K562 (cell line): Measurements from ENCODE around the gene GNAL. TPM values are rescaled to one million over a fixed set of nuclear protein-coding genes. Genes with fewer than 3 reads are reported as not detected.

Experiments used
- ATAC-seq: fragments of 200-7000 bp; cut with Tn5 transposase; 3 replicates; pipeline ENCODE4 v1.9.1; 2020; ENCODE audit warnings: moderate library complexity
- BruUV-seq: library from RNA; stranded (reverse); fragments of 400-500 nt; replicated peaks from 2 replicates; lab custom pipeline; 2021; lab: Mats Ljungman, UMichigan
- CTCF ChIA-PET: fragments of 300-600 bp; formaldehyde crosslinking; extraction: SDS; loops from one replicate; lab custom pipeline; 2021; ENCODE audit warnings: low intra/inter-chr PET ratio; lab: Yijun Ruan, JAX
- POLR2A ChIA-PET: fragments of 300-600, 350-650 bp; sonication (Branson Sonifier 250); formaldehyde crosslinking; extraction: SDS; loops from one replicate; lab custom pipeline; 2021; ENCODE audit warnings: antibody characterized with exemption, inconsistent platforms; lab: Yijun Ruan, JAX
- DNase-seq, 4 experiments: peaks; one replicate each; pipeline versions ENCODE4 v3.0.0 to v3.0.0-alpha.2; 2011 to 2018; ENCODE audit warnings: low spot score in 3 of 4, mixed read lengths in 3 of 4; ENCODE audit errors: extremely low read depth in 1 of 4
- FAIRE-seq: peaks from 2 replicates; lab custom pipeline; 2011; peaks lifted over from hg19 to GRCh38; lab: Jason Lieb, UNC
- H2AFZ ChIP-seq: 2 replicates; pipeline ENCODE4 v1.6.0; 2011; ENCODE audit warnings: low read depth, low read length, control low read depth, inconsistent platforms
- H3K27ac ChIP-seq: fragments of 200-600 bp; 3 replicates; pipeline ENCODE4 v1.8.0; 2011; ENCODE audit warnings: low read depth, mild to moderate bottlenecking, control low read depth, inconsistent platforms, low read length, moderate library complexity, mixed read lengths; ENCODE audit errors: extremely low read depth
- H3K27me3 ChIP-seq, 2 experiments: fragments of 300-600 bp in 1 of 2; 2 replicates in 1 of 2; 3 replicates in 1 of 2; pipeline versions ENCODE4 v1.6.0 to v1.8.0; 2011; ENCODE audit warnings: inconsistent platforms in 2 of 2, low read length in 2 of 2, mild to moderate bottlenecking in 1 of 2, mixed read lengths in 1 of 2, moderate library complexity in 1 of 2; ENCODE audit not compliant: control insufficient read depth in 2 of 2, insufficient read depth in 2 of 2
- H3K36me3 ChIP-seq: fragments of 300-600 bp; 3 replicates; pipeline ENCODE4 v1.8.0; 2011; ENCODE audit warnings: mild to moderate bottlenecking, low read length, inconsistent platforms; ENCODE audit not compliant: control insufficient read depth, insufficient read depth
- H3K4me1 ChIP-seq, 2 experiments: fragments of 200-600 bp in 1 of 2; replicated peaks in 1 of 2; 2 replicates in 1 of 2; 3 replicates in 1 of 2; pipeline versions ENCODE4 v1.5.1 to v1.8.0; 2011; ENCODE audit warnings: inconsistent platforms in 2 of 2, low read length in 2 of 2, mild to moderate bottlenecking in 1 of 2, mixed read lengths in 1 of 2, moderate library complexity in 1 of 2; ENCODE audit not compliant: control insufficient read depth in 2 of 2, insufficient read depth in 2 of 2
- H3K4me2 ChIP-seq: 2 replicates; pipeline ENCODE4 v1.6.1; 2011; ENCODE audit warnings: low read length, control low read depth, inconsistent platforms, mixed read lengths; ENCODE audit not compliant: insufficient read depth
- H3K4me3 ChIP-seq: fragments of 200-600 bp; sonication (generic), shearing (Covaris generic); 2 replicates; pipeline ENCODE4 v1.5.1; 2016; ENCODE audit warnings: control low read depth, inconsistent platforms
- H3K79me2 ChIP-seq: fragments of 200-600 bp; 3 replicates; pipeline ENCODE4 v1.8.0; 2011; ENCODE audit warnings: low read length, inconsistent platforms; ENCODE audit not compliant: control insufficient read depth, insufficient read depth
- H3K9ac ChIP-seq, 2 experiments: 2 replicates each; pipeline versions ENCODE4 v1.6.0 to v1.6.1; 2011; ENCODE audit warnings: low read depth in 2 of 2, low read length in 2 of 2, control low read depth in 1 of 2, inconsistent platforms in 1 of 2, mild to moderate bottlenecking in 1 of 2, mixed read lengths in 1 of 2; ENCODE audit not compliant: insufficient read depth in 1 of 2
- H3K9me1 ChIP-seq: one replicate; pipeline ENCODE4 v1.6.0; 2011; ENCODE audit warnings: inconsistent platforms, mild to moderate bottlenecking, low read length, moderate library complexity; ENCODE audit not compliant: control insufficient read depth, insufficient read depth
- H3K9me3 ChIP-seq: replicated peaks from 2 replicates; pipeline ENCODE4 v1.5.1; 2011; ENCODE audit warnings: low read depth, low read length, inconsistent platforms; ENCODE audit not compliant: control insufficient read depth, insufficient read depth
- H4K20me1 ChIP-seq: replicated peaks from 2 replicates; pipeline ENCODE4 v1.6.1; 2011; ENCODE audit warnings: low read length, inconsistent platforms, mixed read lengths; ENCODE audit not compliant: control insufficient read depth, insufficient read depth
- BCOR ChIP-seq: fragments of 450-650 bp; IDR thresholded peaks from 2 replicates; pipeline ENCODE4 v1.6.1; 2016
- ELK1 ChIP-seq: sonication (generic); formaldehyde crosslinking; IDR thresholded peaks from 2 replicates; pipeline ENCODE4 v1.8.1; 2022; ENCODE audit warnings: missing genetic modification reagents
- NCOA6 ChIP-seq: fragments of 450-650 bp; IDR thresholded peaks from 2 replicates; pipeline ENCODE4 v1.6.1; 2017; ENCODE audit warnings: mild to moderate bottlenecking
- PKNOX1 ChIP-seq: fragments of 450-650 bp; IDR thresholded peaks from 2 replicates; pipeline ENCODE4 v1.6.1; 2016
- POLR3A ChIP-seq: IDR thresholded peaks from 2 replicates; pipeline ENCODE4 v1.6.1; 2011; ENCODE audit warnings: borderline replicate concordance, mild to moderate bottlenecking, moderate library complexity; ENCODE audit not compliant: insufficient read length, insufficient read depth; ENCODE audit errors: extremely low read depth
- RBM39 ChIP-seq: fragments of 200-400 bp; formaldehyde crosslinking; optimal IDR thresholded peaks from 2 replicates; pipeline ENCODE3; 2018; ENCODE audit warnings: low read depth, low read length
- SMAD1 ChIP-seq: fragments of 150-350 bp; IDR thresholded peaks from 2 replicates; pipeline ENCODE4 v1.6.1; 2014; ENCODE audit warnings: low read length, low read depth; ENCODE audit not compliant: partially characterized antibody
- SMARCA4 ChIP-seq: fragments of 450-650 bp; IDR thresholded peaks from 2 replicates; pipeline ENCODE4 v1.6.1; 2016
- SPI1 ChIP-seq: IDR thresholded peaks from 2 replicates; pipeline ENCODE4 v1.6.1; 2011; ENCODE audit warnings: low read depth, low read length, control low read depth, borderline replicate concordance
- TCF7 ChIP-seq: sonication (generic); IDR thresholded peaks from 2 replicates; pipeline ENCODE4 v1.6.1; 2016; ENCODE audit warnings: antibody characterized with exemption, borderline replicate concordance
- USF1 ChIP-seq: sonication (generic); formaldehyde crosslinking; IDR thresholded peaks from 2 replicates; pipeline ENCODE4 v1.9.0; 2022; ENCODE audit warnings: mild to moderate bottlenecking, missing genetic modification reagents
- ZBTB2 ChIP-seq: fragments of 450-650 bp; IDR thresholded peaks from 2 replicates; pipeline ENCODE4 v1.6.1; 2016; ENCODE audit warnings: antibody characterized with exemption
- ZNF146 ChIP-seq: IDR thresholded peaks from one replicate; pipeline ENCODE4 v1.6.1; 2018; ENCODE audit warnings: missing compliant biosample characterization; ENCODE audit not compliant: unreplicated experiment
- ZNF224 ChIP-seq: sonication (generic); formaldehyde crosslinking; IDR thresholded peaks from 2 replicates; pipeline ENCODE4 v1.8.0; 2022; ENCODE audit warnings: mild to moderate bottlenecking, missing genetic modification reagents
- ZNF274 ChIP-seq: IDR thresholded peaks from 2 replicates; pipeline ENCODE4 v1.6.1; 2011; ENCODE audit warnings: low read depth, mild to moderate bottlenecking, low read length, moderate library complexity, borderline replicate concordance
- ZNF282 ChIP-seq: sonication (generic); formaldehyde crosslinking; IDR thresholded peaks from 2 replicates; pipeline ENCODE4 v1.8.1; 2023; ENCODE audit warnings: missing genetic modification reagents
- ZNF444 ChIP-seq: fragments of 250-450 bp; sonication (Bioruptor Pico); IDR thresholded peaks from 2 replicates; pipeline ENCODE4 v1.4.0; 2020; ENCODE audit warnings: mild to moderate bottlenecking, moderate library complexity
- ZNF512 ChIP-seq: IDR thresholded peaks from 2 replicates; pipeline ENCODE4 v1.6.1; 2016; ENCODE audit warnings: missing genetic modification characterization, missing compliant biosample characterization
- ZSCAN29 ChIP-seq: fragments of 450-650 bp; IDR thresholded peaks from 2 replicates; pipeline ENCODE4 v1.6.1; 2017
- WGBS: fragments of 100-300 bp; shearing (Covaris generic); methylation state at CpG from one replicate; pipeline ENCODE4 v1.1.6; 2016; ENCODE audit warnings: low coverage, mixed read lengths; ENCODE audit not compliant: insufficient coverage; ENCODE audit errors: missing lambda C conversion rate; 5-methylcytosine and 5-hydroxymethylcytosine counted together
- in situ Hi-C: fragments of 300-500 bp; cut with MboI; formaldehyde crosslinking; loops from 4 replicates; pipeline ENCODE4 v1.15.0; 2018; ENCODE audit warnings: inconsistent platforms, mixed read lengths
- intact Hi-C: fragments of 100-400 bp; cut with micrococcal nuclease; formaldehyde crosslinking; loops from 2 replicates; pipeline ENCODE4 v1.14.2; 2022
- polyA plus RNA-seq, 8 experiments: library from polyadenylated mRNA; depleted of rRNA in 4 of 8; stranded (reverse) in 5 of 8; unstranded in 3 of 8; fragments of >200 nt; fragmentation: Nextera tagmentation in 2 of 8; fragmentation: Illumina TruSeq in 1 of 8; extraction: Ambion mirVana in 2 of 8; extraction: Trizol in 1 of 8; gene quantifications; 2 replicates each; pipeline versions ENCODE4 v1.2.1 to v1.2.3, GENCODE V29; 2011 to 2014; ENCODE audit warnings: inconsistent platforms in 1 of 8, missing spikeins in 1 of 8
- total RNA-seq, 7 experiments: library from RNA; depleted of rRNA in 6 of 7; stranded (reverse); fragments of >200 nt in 6 of 7; fragmentation: Illumina TruSeq in 2 of 7; extraction: Trizol in 2 of 7; gene quantifications; 2 replicates each; pipeline versions ENCODE4 v1.2.1 to v1.2.3, GENCODE V29; 2011 to 2021; ENCODE audit warnings: low replicate concordance in 1 of 7

GNAL gene
- total and polyA plus RNA-seq, 9 of the 15 experiments (the other 6 are each of a cell fraction or from before 2014, with no cell fraction given) = under 0.01 to 0.10 (median 0.01) TPM; not detected in 5

GRCh38 chr18:11794195-11794594 is 105.1 kb downstream of the GNAL start:
- ATAC-seq (no peak), DNase-seq (no peak), FAIRE-seq (no peak)
- peaks cover 5 to 11% of the 10 kb centered on the region in 2 experiments; a peak in 3 of 5 replicates for H3K27me3 ChIP-seq
- H3K79me2 ChIP-seq = no peaks in the 10 kb centered on the region
- H3K4me2 ChIP-seq = no peak overlapping the region
- WGBS = 4% methylated on average over 3 of the region's 3 CpGs
- in situ Hi-C loops (no loop called here), intact Hi-C loops (no loop called here)
- H3K9me1 ChIP-seq = no peaks in the 10 kb centered on the region
- no peaks in the 10 kb centered on the region for H3K9me3 ChIP-seq
- ChIA-PET CTCF (no interaction called here), POLR2A (interaction anchor here (1.0 kb wide), 1 partner anchor 16 kb away, joined by 4 read pairs; no protein-coding TSS in a partner anchor)
- no peaks in the 10 kb centered on the region for H3K36me3 ChIP-seq
- H3K4me1 ChIP-seq = no peaks in the 10 kb centered on the region; a peak in 1 of 5 replicates
- no peak overlapping the region for H3K27ac ChIP-seq
- no peak overlapping the region for H3K9ac ChIP-seq
- no peaks in the 10 kb centered on the region for H4K20me1 ChIP-seq
- H2AFZ ChIP-seq = no peak overlapping the region
- BruUV-seq = no TSS peak
- no peak overlapping the region for H3K4me3 ChIP-seq
- TF ChIP-seq ZSCAN29 = no peak
- TF ChIP-seq ZNF224 (CRISPR knock-in tag) = no peak
- peak; percentile 90 for TF ChIP-seq ZNF146 (CRISPR knock-in tag)
- no peak for TF ChIP-seq SMARCA4
- TF ChIP-seq NCOA6 = no peak
- TF ChIP-seq PKNOX1 = no peak
- no peak for TF ChIP-seq RBM39
- TF ChIP-seq ZNF274 = no peak
- TF ChIP-seq ELK1 (CRISPR knock-in tag) = no peak
- no peak for TF ChIP-seq ZNF512
- TF ChIP-seq ZBTB2 = no peak
- TF ChIP-seq ZNF444 (CRISPR knock-in tag) = no peak
- TF ChIP-seq BCOR = peak; percentile 23; the same call in 1 of the 2 replicates
- no peak for TF ChIP-seq TCF7
- no peak for TF ChIP-seq SPI1
- TF ChIP-seq ZNF282 = no peak
- no peak for TF ChIP-seq USF1 (CRISPR knock-in tag)
- TF ChIP-seq SMAD1 = no peak
- no peak for TF ChIP-seq POLR3A
